K562 (cell line): ENCODE data around the gene MFSD6. TPM values are rescaled to one million over a fixed set of nuclear protein-coding genes. Genes with fewer than 3 reads are reported as not detected.
A peak's percentile ranks its signal among the peaks of the same experiment; 100 is the strongest.

Experiments used
- C11orf30 ChIP-seq: fragments of 450-650 bp; IDR thresholded peaks from 2 replicates; pipeline ENCODE4 v1.6.1; 2016; ENCODE audit warnings: low read depth, mild to moderate bottlenecking
- CBX3 ChIP-seq, 2 experiments: IDR thresholded peaks; 1 replicate in 1 of 2; 2 replicates in 1 of 2; pipeline ENCODE4 v1.6.1; 2012; ENCODE audit warnings: inconsistent platforms in 2 of 2, low read length in 2 of 2, borderline replicate concordance in 1 of 2, control low read depth in 1 of 2
- CSDE1 ChIP-seq, 2 experiments: fragments of 450-650 bp; IDR thresholded peaks; 2 replicates each; pipeline ENCODE4 v1.6.1; 2016; ENCODE audit warnings: mild to moderate bottlenecking in 1 of 2
- ILF3 ChIP-seq: fragments of 450-650 bp; IDR thresholded peaks from 2 replicates; pipeline ENCODE4 v1.6.1; 2018; ENCODE audit warnings: antibody characterized with exemption, mild to moderate bottlenecking, moderate library complexity, borderline replicate concordance
- LARP7 ChIP-seq: fragments of 450-650 bp; IDR thresholded peaks from 2 replicates; pipeline ENCODE4 v1.6.1; 2016
- MAFG ChIP-seq: fragments of 450-650 bp; conservative IDR thresholded peaks from 2 replicates; pipeline ENCODE4 v1.6.1; 2016; ENCODE audit warnings: missing genetic modification characterization, missing compliant biosample characterization
- NCOA1 ChIP-seq: fragments of 450-650 bp; IDR thresholded peaks from 2 replicates; pipeline ENCODE4 v1.6.1; 2016; ENCODE audit warnings: low read depth
- PML ChIP-seq: IDR thresholded peaks from 2 replicates; pipeline ENCODE4 v1.6.1; 2012; ENCODE audit warnings: low read length, inconsistent platforms
- PURB ChIP-seq: sonication (generic); formaldehyde crosslinking; IDR thresholded peaks from 2 replicates; pipeline ENCODE4 v1.9.0; 2021; ENCODE audit warnings: low read depth, mild to moderate bottlenecking, missing genetic modification reagents
- SRF ChIP-seq, 2 experiments: fragments of 250-450, 450-650 bp in 1 of 2; sonication (Bioruptor Pico) in 1 of 2; sonication (generic) in 1 of 2; formaldehyde crosslinking; IDR thresholded peaks; 2 replicates each; pipeline versions ENCODE4 v1.5.0 to v1.5.1; 2020 to 2022; ENCODE audit warnings: mild to moderate bottlenecking in 1 of 2, missing genetic modification reagents in 1 of 2
- SRSF9 ChIP-seq: fragments of 200-400 bp; formaldehyde crosslinking; IDR thresholded peaks from 2 replicates; pipeline ENCODE4 v1.6.1; 2017; ENCODE audit warnings: low read depth, low read length, borderline replicate concordance
- TRIM28 ChIP-seq: fragments of 450-650 bp; IDR thresholded peaks from 2 replicates; pipeline ENCODE4 v1.6.1; 2017
- XRCC3 ChIP-seq: fragments of 450-650 bp; IDR thresholded peaks from 2 replicates; pipeline ENCODE4 v1.6.1; 2017; ENCODE audit warnings: mild to moderate bottlenecking, moderate library complexity
- ZEB2 ChIP-seq: fragments of 450-650 bp; IDR thresholded peaks from 2 replicates; pipeline ENCODE4 v1.6.1; 2016
- ZNF146 ChIP-seq: IDR thresholded peaks from one replicate; pipeline ENCODE4 v1.6.1; 2018; ENCODE audit warnings: missing compliant biosample characterization; ENCODE audit not compliant: unreplicated experiment
- ZNF174 ChIP-seq: fragments of 250-450 bp; sonication (Bioruptor Pico); IDR thresholded peaks from 2 replicates; pipeline ENCODE4 v1.4.0; 2020; ENCODE audit warnings: mild to moderate bottlenecking
- ZNF212 ChIP-seq: fragments of 450-650 bp; formaldehyde crosslinking; IDR thresholded peaks from 2 replicates; pipeline ENCODE4 v1.4.0; 2020; ENCODE audit warnings: mild to moderate bottlenecking
- ZNF324 ChIP-seq: fragments of 250-450 bp; sonication (Bioruptor Pico); IDR thresholded peaks from 2 replicates; pipeline ENCODE4 v1.4.0; 2020; ENCODE audit warnings: mild to moderate bottlenecking
- ZNF41 ChIP-seq: fragments of 250-450 bp; sonication (Bioruptor Pico); conservative IDR thresholded peaks from 2 replicates; pipeline ENCODE4 v1.4.0; 2020; ENCODE audit warnings: mild to moderate bottlenecking
- ZNF57 ChIP-seq: fragments of 450-650 bp; formaldehyde crosslinking; IDR thresholded peaks from 2 replicates; pipeline ENCODE4 v1.4.0; 2020; ENCODE audit warnings: mild to moderate bottlenecking, moderate library complexity
- ZNF696 ChIP-seq: fragments of 250-450 bp; sonication (Bioruptor Pico); conservative IDR thresholded peaks from 2 replicates; pipeline ENCODE4 v1.4.0; 2020; ENCODE audit warnings: mild to moderate bottlenecking, moderate library complexity
- polyA plus RNA-seq, 8 experiments: library from polyadenylated mRNA; depleted of rRNA in 4 of 8; stranded (reverse) in 5 of 8; unstranded in 3 of 8; fragments of >200 nt; fragmentation: Nextera tagmentation in 2 of 8; fragmentation: Illumina TruSeq in 1 of 8; extraction: Ambion mirVana in 2 of 8; extraction: Trizol in 1 of 8; gene quantifications; 2 replicates each; pipeline versions ENCODE4 v1.2.1 to v1.2.3, GENCODE V29; 2011 to 2014; ENCODE audit warnings: inconsistent platforms in 1 of 8, missing spikeins in 1 of 8
- total RNA-seq, 7 experiments: library from RNA; depleted of rRNA in 6 of 7; stranded (reverse); fragments of >200 nt in 6 of 7; fragmentation: Illumina TruSeq in 2 of 7; extraction: Trizol in 2 of 7; gene quantifications; 2 replicates each; pipeline versions ENCODE4 v1.2.1 to v1.2.3, GENCODE V29; 2011 to 2021; ENCODE audit warnings: low replicate concordance in 1 of 7
- TF ChIP-seq, protein P1 (sequence below): fragments of 450-650 bp; IDR thresholded peaks from 2 replicates; pipeline ENCODE4 v1.6.1; 2016; ENCODE audit warnings: mild to moderate bottlenecking
- TF ChIP-seq, protein P2 (sequence below): fragments of 250-450 bp; sonication (Bioruptor Pico); IDR thresholded peaks from 2 replicates; pipeline ENCODE4 v1.4.0; 2020; ENCODE audit warnings: mild to moderate bottlenecking
- TF ChIP-seq, protein P3 (sequence below): sonication (generic); formaldehyde crosslinking; IDR thresholded peaks from 2 replicates; pipeline ENCODE4 v1.8.1; 2023; ENCODE audit warnings: mild to moderate bottlenecking, missing genetic modification reagents

Gene MFSD6
- total and polyA plus RNA-seq, 9 of the 15 experiments (the other 6 are each of a cell fraction or from before 2014, with no cell fraction given): 1.1 to 7.9 (median 4.4) TPM

DNA sequence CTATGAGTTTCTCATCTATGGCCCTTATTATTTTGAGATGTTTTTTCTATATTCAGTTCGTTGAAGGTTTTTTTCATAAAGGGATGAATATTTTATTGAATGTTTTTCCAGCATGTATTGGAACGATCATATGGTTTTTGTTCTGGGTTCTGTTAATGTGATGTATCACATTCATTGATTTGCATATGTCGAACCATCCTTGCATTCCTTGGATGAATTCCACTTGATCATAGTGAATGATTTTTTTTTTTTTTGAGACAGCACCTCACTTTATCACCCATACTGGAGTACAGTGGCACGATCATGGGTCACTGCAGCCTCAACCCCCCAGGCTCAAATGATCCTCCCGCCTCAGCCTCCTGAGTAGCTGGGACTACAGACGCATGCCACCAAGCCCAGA is 131.9 kb downstream of the MFSD6 start (continued):
- TF ChIP-seq, protein P1, sequence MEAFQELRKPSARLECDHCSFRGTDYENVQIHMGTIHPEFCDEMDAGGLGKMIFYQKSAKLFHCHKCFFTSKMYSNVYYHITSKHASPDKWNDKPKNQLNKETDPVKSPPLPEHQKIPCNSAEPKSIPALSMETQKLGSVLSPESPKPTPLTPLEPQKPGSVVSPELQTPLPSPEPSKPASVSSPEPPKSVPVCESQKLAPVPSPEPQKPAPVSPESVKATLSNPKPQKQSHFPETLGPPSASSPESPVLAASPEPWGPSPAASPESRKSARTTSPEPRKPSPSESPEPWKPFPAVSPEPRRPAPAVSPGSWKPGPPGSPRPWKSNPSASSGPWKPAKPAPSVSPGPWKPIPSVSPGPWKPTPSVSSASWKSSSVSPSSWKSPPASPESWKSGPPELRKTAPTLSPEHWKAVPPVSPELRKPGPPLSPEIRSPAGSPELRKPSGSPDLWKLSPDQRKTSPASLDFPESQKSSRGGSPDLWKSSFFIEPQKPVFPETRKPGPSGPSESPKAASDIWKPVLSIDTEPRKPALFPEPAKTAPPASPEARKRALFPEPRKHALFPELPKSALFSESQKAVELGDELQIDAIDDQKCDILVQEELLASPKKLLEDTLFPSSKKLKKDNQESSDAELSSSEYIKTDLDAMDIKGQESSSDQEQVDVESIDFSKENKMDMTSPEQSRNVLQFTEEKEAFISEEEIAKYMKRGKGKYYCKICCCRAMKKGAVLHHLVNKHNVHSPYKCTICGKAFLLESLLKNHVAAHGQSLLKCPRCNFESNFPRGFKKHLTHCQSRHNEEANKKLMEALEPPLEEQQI: 0 out of 2 replicates have a peak, but pooled peaks have one; percentile 38
- TF ChIP-seq PURB (no peak), SRSF9 (no peak), ZNF41 (CRISPR knock-in tag) (no peak), LARP7 (no peak), ZNF212 (CRISPR knock-in tag) (no peak), SRF (CRISPR knock-in tag; IDR thresholded peaks at IDR 0.05) (no peak), PML (no peak), TRIM28 (peak; percentile 87), CBX3 (IDR thresholded peaks at IDR 0.05; ENCODE audit: borderline replicate concordance in 1 of 2, low read length in 2 of 2) (peak in 1 of 2 experiments; percentile 79; a peak in 1 of 3 replicates), ZNF174 (CRISPR knock-in tag) (no peak), ILF3 (no peak), ZEB2 (0 out of 2 replicates have a peak, but pooled peaks have one; percentile 28), MAFG (tag) (no peak), ZNF57 (CRISPR knock-in tag) (no peak), NCOA1 (no peak), ZNF324 (CRISPR knock-in tag) (peak; percentile 98), ZNF696 (CRISPR knock-in tag) (no peak), ZNF146 (no peak), C11orf30 (no peak), XRCC3 (no peak), CSDE1 (IDR thresholded peaks at IDR 0.05) (no peak)
- TF ChIP-seq, protein P2, sequence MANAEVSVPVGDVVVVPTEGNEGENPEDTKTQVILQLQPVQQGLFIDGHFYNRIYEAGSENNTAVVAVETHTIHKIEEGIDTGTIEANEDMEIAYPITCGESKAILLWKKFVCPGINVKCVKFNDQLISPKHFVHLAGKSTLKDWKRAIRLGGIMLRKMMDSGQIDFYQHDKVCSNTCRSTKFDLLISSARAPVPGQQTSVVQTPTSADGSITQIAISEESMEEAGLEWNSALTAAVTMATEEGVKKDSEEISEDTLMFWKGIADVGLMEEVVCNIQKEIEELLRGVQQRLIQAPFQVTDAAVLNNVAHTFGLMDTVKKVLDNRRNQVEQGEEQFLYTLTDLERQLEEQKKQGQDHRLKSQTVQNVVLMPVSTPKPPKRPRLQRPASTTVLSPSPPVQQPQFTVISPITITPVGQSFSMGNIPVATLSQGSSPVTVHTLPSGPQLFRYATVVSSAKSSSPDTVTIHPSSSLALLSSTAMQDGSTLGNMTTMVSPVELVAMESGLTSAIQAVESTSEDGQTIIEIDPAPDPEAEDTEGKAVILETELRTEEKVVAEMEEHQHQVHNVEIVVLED (CRISPR knock-in tag): no peak
- TF ChIP-seq, protein P3, sequence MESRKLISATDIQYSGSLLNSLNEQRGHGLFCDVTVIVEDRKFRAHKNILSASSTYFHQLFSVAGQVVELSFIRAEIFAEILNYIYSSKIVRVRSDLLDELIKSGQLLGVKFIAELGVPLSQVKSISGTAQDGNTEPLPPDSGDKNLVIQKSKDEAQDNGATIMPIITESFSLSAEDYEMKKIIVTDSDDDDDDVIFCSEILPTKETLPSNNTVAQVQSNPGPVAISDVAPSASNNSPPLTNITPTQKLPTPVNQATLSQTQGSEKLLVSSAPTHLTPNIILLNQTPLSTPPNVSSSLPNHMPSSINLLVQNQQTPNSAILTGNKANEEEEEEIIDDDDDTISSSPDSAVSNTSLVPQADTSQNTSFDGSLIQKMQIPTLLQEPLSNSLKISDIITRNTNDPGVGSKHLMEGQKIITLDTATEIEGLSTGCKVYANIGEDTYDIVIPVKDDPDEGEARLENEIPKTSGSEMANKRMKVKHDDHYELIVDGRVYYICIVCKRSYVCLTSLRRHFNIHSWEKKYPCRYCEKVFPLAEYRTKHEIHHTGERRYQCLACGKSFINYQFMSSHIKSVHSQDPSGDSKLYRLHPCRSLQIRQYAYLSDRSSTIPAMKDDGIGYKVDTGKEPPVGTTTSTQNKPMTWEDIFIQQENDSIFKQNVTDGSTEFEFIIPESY (CRISPR knock-in tag): no peak
